ENCODE data around the gene PHETA1.
"Not testable (repeated sequence)": the region's sequence is repeated elsewhere in the genome, so short reads cannot be mapped to it uniquely, and the experiment has no call there.

The PHETA1 gene

GRCh38 chr12:111398530-111398929, 29.6 kb upstream of the PHETA1 start:
- Histone ChIP-seq H3K4me1 (peaks cover 46 to 94% (median 64%) of the 10 kb centered on the region in 10 experiments), H3K4me3 (no peak overlapping the region), H3K27me3 (no peaks in the 10 kb centered on the region), H3K9ac (peak overlapping the region; percentile 10 to 77 (median 40); a peak in 14 of 22 replicates), H3K4me2 (peak overlapping the region; percentile 31 to 90 (median 83)), H3K36me3 (no peaks in the 10 kb centered on the region), H3K9me3 (replicated peaks in 1 of 11) (no peaks in the 10 kb centered on the region), H3K27ac (peak overlapping the region; percentile 53 to 90 (median 71)), H4K20me1 (no peaks in the 10 kb centered on the region; a peak in 3 of 22 replicates)
- TF ChIP-seq Cebpa-rat (IDR thresholded peaks at IDR 0.05): no peak

- Histone ChIP-seq H3K4me3 (peak overlapping the region in 8 of 10 experiments; percentile 27 to 66 (median 50); a peak in 13 of 20 replicates), H3K36me3 (no peaks in the 10 kb centered on the region), H3K27ac (peak overlapping the region; percentile 55 to 90 (median 74); a peak in 21 of 22 replicates), H3K4me1 (peaks cover 34 to 84% (median 48%) of the 10 kb centered on the region in 10 experiments), H3K4me2 (peak overlapping the region; percentile 74 to 90 (median 83)), H3K27me3 (no peaks in the 10 kb centered on the region), H4K20me1 (no peaks in the 10 kb centered on the region; a peak in 3 of 22 replicates), H3K9me3 (replicated peaks in 1 of 11) (no peaks in the 10 kb centered on the region), H3K9ac (peak overlapping the region; percentile 60 to 79 (median 72); a peak in 21 of 22 replicates)
- TF ChIP-seq Cebpa-rat (IDR thresholded peaks at IDR 0.05): no peak
Observed at GRCh38 chr12:111396726-111397445, 28.0 kb upstream of the PHETA1 start.

DNA sequence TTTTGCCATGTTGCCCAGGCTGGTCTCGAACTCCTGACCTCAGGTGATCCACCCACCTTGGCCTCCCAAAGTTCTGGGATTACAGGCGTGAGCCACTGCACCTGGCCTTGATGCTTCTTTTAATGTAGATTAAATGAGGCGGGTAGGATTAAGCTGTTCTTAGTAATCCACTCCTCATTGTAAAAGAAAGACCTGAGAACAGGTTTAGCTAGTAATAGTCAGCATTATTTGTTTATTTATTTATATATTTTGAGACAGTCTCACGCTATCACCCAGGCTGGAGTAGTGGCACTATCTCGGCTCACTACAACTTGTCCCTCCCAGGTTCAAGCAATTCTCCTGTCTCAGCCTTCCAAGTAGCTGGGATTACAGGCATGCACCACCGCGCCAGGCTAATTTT, 27.4 kb upstream of the PHETA1 start:
- Histone ChIP-seq H3K9ac (peak overlapping the region in 8 of 11 experiments; percentile 68 to 79 (median 74); a peak in 10 of 22 replicates), H3K4me2 (peak overlapping the region in 5 of 11 experiments; percentile 76 to 90 (median 85); a peak in 9 of 22 replicates), H3K27ac (peak overlapping the region in 8 of 11 experiments; percentile 55 to 90 (median 74); a peak in 10 of 22 replicates), H3K4me1 (peaks cover 34 to 80% (median 45%) of the 10 kb centered on the region in 10 experiments)
- H3K4me3 ChIP-seq; H3K36me3 ChIP-seq; H3K9me3 ChIP-seq (replicated peaks in 1 of 11); H4K20me1 ChIP-seq; H3K27me3 ChIP-seq: not testable (repeated sequence)

DNA sequence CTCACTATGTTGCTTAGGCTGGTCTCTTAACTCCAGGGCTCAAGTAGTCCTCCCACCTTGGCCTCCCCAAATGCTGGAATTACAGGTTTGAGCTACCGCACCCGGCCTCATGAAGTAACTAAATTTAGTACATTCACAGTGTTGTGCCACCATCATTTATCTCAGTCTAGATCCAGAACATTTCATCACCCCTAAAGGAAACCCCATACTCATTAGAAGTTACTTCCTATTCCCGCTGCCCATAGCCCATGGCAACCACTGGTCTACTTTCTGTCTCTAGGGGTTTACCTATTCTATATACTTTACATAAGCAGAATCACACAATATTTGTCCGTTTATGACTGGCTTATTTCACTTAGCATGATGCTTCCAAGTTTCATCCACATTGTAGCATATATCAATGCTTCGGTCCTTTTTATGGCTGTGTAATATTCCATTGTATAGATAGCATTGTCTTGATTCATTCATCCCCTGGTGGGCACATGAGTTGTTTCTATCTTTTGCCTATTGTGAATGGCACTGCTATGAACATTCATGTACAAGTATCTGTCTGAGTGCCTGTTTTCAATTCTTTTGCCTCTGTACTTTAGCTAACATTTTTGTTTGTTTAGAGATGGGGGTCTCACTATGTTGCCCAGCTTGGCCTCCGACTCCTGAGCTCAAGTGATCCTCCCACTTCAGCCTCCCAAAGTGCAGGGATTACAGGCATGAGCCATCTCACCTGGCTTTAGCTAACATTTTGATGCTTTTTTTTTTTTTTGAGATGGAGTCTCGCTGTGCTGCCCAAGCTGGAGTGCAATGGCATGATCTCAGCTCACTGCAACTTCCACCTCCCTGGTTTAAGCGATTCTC, 26.7 kb upstream of the PHETA1 start:
- no peaks in the 10 kb centered on the region for H3K36me3 ChIP-seq
- no peak overlapping the region for H3K27ac ChIP-seq
- no peak overlapping the region for H3K4me3 ChIP-seq
- TF ChIP-seq Cebpa-rat (IDR thresholded peaks at IDR 0.05): no peak
- H3K4me1 ChIP-seq: peaks cover 34 to 80% (median 45%) of the 10 kb centered on the region in 10 experiments
- no peaks in the 10 kb centered on the region for H3K9me3 ChIP-seq (replicated peaks in 1 of 11)
- no peak overlapping the region for H3K9ac ChIP-seq
- H3K27me3 ChIP-seq: no peaks in the 10 kb centered on the region
- no peaks in the 10 kb centered on the region; a peak in 3 of 22 replicates for H4K20me1 ChIP-seq
- peak overlapping the region in 2 of 11 experiments; percentile 82 to 90; a peak in 2 of 22 replicates for H3K4me2 ChIP-seq

GRCh38 chr12:111394480-111394879, 25.6 kb upstream of the PHETA1 start:
- peak overlapping the region in 3 of 11 experiments; percentile 50 to 77 (median 75); a peak in 3 of 22 replicates for H3K4me2 ChIP-seq
- no peak overlapping the region; a peak in 1 of 22 replicates for H3K27ac ChIP-seq
- H3K9me3 ChIP-seq (replicated peaks in 1 of 11): no peaks in the 10 kb centered on the region
- TF ChIP-seq Cebpa-rat (IDR thresholded peaks at IDR 0.05): no peak
- H3K9ac ChIP-seq: no peak overlapping the region
- H3K36me3 ChIP-seq: no peaks in the 10 kb centered on the region
- no peaks in the 10 kb centered on the region for H3K27me3 ChIP-seq
- H4K20me1 ChIP-seq: peaks cover 0 to 4% (median 0%) of the 10 kb centered on the region in 11 experiments; a peak in 3 of 22 replicates
- H3K4me1 ChIP-seq: peaks cover 29 to 80% (median 45%) of the 10 kb centered on the region in 10 experiments
- no peak overlapping the region for H3K4me3 ChIP-seq

- TF ChIP-seq Cebpa-rat (IDR thresholded peaks at IDR 0.05): no peak
- no peaks in the 10 kb centered on the region for H3K27me3 ChIP-seq
- no peak overlapping the region for H3K9ac ChIP-seq
- H3K4me2 ChIP-seq: peak overlapping the region in 4 of 11 experiments; percentile 23 to 77 (median 62); a peak in 6 of 22 replicates
- no peaks in the 10 kb centered on the region for H3K9me3 ChIP-seq (replicated peaks in 1 of 11)
- 0 out of 22 replicates have a peak, but pooled peaks cover 0 to 7% (median 0%) of the 10 kb centered on the region in 11 experiments for H4K20me1 ChIP-seq
- peaks cover 24 to 79% (median 44%) of the 10 kb centered on the region in 10 experiments for H3K4me1 ChIP-seq
- H3K27ac ChIP-seq: no peak overlapping the region; a peak in 1 of 22 replicates
- no peak overlapping the region for H3K4me3 ChIP-seq
- no peaks in the 10 kb centered on the region for H3K36me3 ChIP-seq
Observed at GRCh38 chr12:111393700-111394300, 24.9 kb upstream of the PHETA1 start.

DNA sequence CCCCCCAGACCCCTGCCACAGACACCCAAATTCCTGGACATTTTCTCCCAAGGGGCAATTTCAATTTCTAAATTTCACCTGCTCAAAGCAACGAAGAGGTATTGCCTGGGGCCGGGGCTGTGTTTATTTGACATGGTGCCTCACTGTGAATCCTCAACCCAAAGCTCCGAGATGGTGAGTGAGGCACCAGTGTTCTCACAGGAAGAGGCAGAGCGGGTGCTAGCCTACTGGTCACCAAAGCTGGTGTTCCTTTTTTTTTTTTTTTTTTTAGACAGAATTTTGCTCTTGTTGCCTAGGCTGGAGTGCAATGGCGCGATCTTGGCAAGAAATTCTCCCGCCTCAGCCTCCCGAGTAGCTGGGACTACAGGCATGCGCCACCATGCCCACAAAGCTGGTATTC, 22.0 kb upstream of the PHETA1 start:
- H3K27me3 ChIP-seq: no peaks in the 10 kb centered on the region
- no peaks in the 10 kb centered on the region for H3K9me3 ChIP-seq (replicated peaks in 1 of 11)
- H3K4me2 ChIP-seq: peak overlapping the region in 4 of 11 experiments; percentile 74 to 83 (median 76); a peak in 8 of 22 replicates
- H3K36me3 ChIP-seq: no peaks in the 10 kb centered on the region
- no peak overlapping the region for H3K9ac ChIP-seq
- H4K20me1 ChIP-seq: peaks cover 0 to 7% (median 0%) of the 10 kb centered on the region in 11 experiments; a peak in 1 of 22 replicates
- no peak for TF ChIP-seq Cebpa-rat (IDR thresholded peaks at IDR 0.05)
- peaks cover 24 to 77% (median 44%) of the 10 kb centered on the region in 10 experiments for H3K4me1 ChIP-seq
- H3K4me3 ChIP-seq: no peak overlapping the region
- no peak overlapping the region for H3K27ac ChIP-seq

GRCh38 chr12:111389635-111390034, 20.7 kb upstream of the PHETA1 start:
- Histone ChIP-seq H3K4me3 (no peak overlapping the region), H3K9ac (peak overlapping the region in 2 of 11 experiments; percentile 33 to 41; a peak in 1 of 22 replicates), H3K36me3 (no peaks in the 10 kb centered on the region), H3K4me2 (peak overlapping the region in 10 of 11 experiments; percentile 2 to 83 (median 53); a peak in 16 of 22 replicates), H3K27ac (peak overlapping the region in 1 of 11 experiments; percentile 23; a peak in 1 of 22 replicates), H3K27me3 (no peaks in the 10 kb centered on the region), H3K4me1 (peaks cover 24 to 68% (median 44%) of the 10 kb centered on the region in 10 experiments), H4K20me1 (peaks cover 0 to 7% (median 0%) of the 10 kb centered on the region in 11 experiments; a peak in 1 of 22 replicates), H3K9me3 (replicated peaks in 1 of 11) (no peaks in the 10 kb centered on the region)
- TF ChIP-seq Cebpa-rat (IDR thresholded peaks at IDR 0.05): no peak
